Measurements from ENCODE around the gene SUMO3. TPM values are rescaled to one million over a fixed set of nuclear protein-coding genes. Genes with fewer than 3 reads are reported as not detected.
"Not testable (repeated sequence)": the region's sequence is repeated elsewhere in the genome, so short reads cannot be mapped to it uniquely, and the experiment has no call there.

SUMO3 gene
- total and polyA plus RNA-seq, 7 donors, result 38.6 to 86.6 (median 62.1) TPM

- DNase-seq (no peak), ATAC-seq (no peak)
- Histone ChIP-seq H3K27ac (no peak overlapping the region), H3K4me1 (peaks cover 9% of the 10 kb centered on the region), H3K4me3 (no peak overlapping the region), H3K27me3 (ENCODE audit: insufficient read depth in 3 of 3, low read length in 2 of 3) (no peaks in the 10 kb centered on the region), H3K9me3 (no peaks in the 10 kb centered on the region), H3K36me3 (ENCODE audit: insufficient read depth in 1 of 2, low read depth in 1 of 2) (no peaks in the 10 kb centered on the region)
- TF ChIP-seq, protein P1, sequence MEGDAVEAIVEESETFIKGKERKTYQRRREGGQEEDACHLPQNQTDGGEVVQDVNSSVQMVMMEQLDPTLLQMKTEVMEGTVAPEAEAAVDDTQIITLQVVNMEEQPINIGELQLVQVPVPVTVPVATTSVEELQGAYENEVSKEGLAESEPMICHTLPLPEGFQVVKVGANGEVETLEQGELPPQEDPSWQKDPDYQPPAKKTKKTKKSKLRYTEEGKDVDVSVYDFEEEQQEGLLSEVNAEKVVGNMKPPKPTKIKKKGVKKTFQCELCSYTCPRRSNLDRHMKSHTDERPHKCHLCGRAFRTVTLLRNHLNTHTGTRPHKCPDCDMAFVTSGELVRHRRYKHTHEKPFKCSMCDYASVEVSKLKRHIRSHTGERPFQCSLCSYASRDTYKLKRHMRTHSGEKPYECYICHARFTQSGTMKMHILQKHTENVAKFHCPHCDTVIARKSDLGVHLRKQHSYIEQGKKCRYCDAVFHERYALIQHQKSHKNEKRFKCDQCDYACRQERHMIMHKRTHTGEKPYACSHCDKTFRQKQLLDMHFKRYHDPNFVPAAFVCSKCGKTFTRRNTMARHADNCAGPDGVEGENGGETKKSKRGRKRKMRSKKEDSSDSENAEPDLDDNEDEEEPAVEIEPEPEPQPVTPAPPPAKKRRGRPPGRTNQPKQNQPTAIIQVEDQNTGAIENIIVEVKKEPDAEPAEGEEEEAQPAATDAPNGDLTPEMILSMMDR (IDR thresholded peaks at IDR 0.05), result no peak
- WGBS, 3 donors, result 81 to 82% (median 81%) methylated on average over 26 of the region's 26 CpGs
- intact Hi-C loops (cut with DNase I), result no loop called here
Observed at GRCh38 chr21:44834231-44834950, 16.5 kb upstream of the SUMO3 start.

- Histone ChIP-seq H3K27ac (no peak overlapping the region), H3K4me3 (no peak overlapping the region), H3K9me3 (peaks cover 2% of the 10 kb centered on the region), H3K4me1 (peaks cover 9% of the 10 kb centered on the region), H3K27me3 (ENCODE audit: insufficient read depth in 3 of 3, low read length in 2 of 3) (no peaks in the 10 kb centered on the region), H3K36me3 (ENCODE audit: insufficient read depth in 1 of 2, low read depth in 1 of 2) (no peaks in the 10 kb centered on the region)
- intact Hi-C loops (cut with DNase I), result no loop called here
- DNase-seq (no peak), ATAC-seq (no peak)
- TF ChIP-seq, protein P1 (IDR thresholded peaks at IDR 0.05), result no peak
- 74 to 82% (median 76%) methylated on average over 5 of the region's 5 CpGs for WGBS, 3 donors
Observed at GRCh38 chr21:44833663-44834062, 15.8 kb upstream of the SUMO3 start.

DNA sequence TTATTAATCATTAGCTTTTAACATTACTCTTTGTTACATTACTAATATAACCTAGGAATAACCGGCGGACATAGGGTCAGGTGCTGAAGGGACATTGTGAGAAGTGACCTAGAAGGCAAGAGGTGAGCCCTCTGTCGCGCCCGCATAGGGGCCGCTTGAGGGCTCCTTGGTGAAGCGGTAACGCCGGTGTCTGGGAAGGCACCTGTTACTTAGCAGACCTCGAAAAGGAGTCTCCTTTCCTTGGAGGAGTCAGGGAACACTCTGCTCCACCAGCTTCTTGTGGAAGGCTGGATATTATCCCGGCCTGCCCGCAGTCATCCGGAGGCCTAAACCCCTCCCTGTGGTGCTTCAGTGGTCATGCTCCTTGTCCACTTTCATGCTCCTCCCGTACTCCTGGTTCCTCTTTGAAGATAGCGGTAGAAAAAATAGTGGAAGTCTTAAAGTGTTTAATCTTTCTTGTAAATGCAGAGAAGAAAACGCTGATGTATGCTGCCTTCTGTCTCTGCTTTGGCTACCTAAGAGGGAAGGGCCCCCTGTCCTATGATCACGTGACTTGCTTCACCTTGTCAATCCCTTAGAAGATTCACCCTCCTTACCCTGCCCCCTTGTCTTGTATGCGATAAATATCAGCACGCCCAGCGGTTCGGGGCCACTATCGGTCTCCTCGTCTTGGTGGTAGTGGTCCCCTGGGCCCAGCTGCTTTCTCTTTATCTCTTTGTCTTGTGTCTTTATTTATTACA is 14.8 kb upstream of the SUMO3 start:
- H3K36me3 ChIP-seq (ENCODE audit: insufficient read depth in 1 of 2, low read depth in 1 of 2); ATAC-seq: not testable (repeated sequence)

GRCh38 chr21:44831227-44831860 is 13.5 kb upstream of the SUMO3 start:
- TF ChIP-seq, protein P1 (IDR thresholded peaks at IDR 0.05), result no peak
- DNase-seq (no peak), ATAC-seq (no peak)
- 62 to 72% (median 66%) methylated on average over 7 of the region's 7 CpGs for WGBS, 3 donors
- no peaks in the 10 kb centered on the region for H3K27me3 ChIP-seq (ENCODE audit: insufficient read depth in 3 of 3, low read length in 2 of 3)
- no peak overlapping the region for H3K27ac ChIP-seq
- no peaks in the 10 kb centered on the region for H3K4me1 ChIP-seq
- peaks cover 10% of the 10 kb centered on the region for H3K9me3 ChIP-seq
- intact Hi-C loops (cut with DNase I), result no loop called here
- no peak overlapping the region for H3K4me3 ChIP-seq
- H3K36me3 ChIP-seq (ENCODE audit: insufficient read depth in 1 of 2, low read depth in 1 of 2), result no peaks in the 10 kb centered on the region

More for the DNA sequence above, 14.8 kb upstream of the SUMO3 start:
- H3K4me3 ChIP-seq; H3K27me3 ChIP-seq (ENCODE audit: insufficient read depth in 3 of 3, low read length in 2 of 3); DNase-seq; intact Hi-C loops (cut with DNase I); H3K27ac ChIP-seq; H3K4me1 ChIP-seq: not testable (repeated sequence)
- peaks cover 10% of the 10 kb centered on the region for H3K9me3 ChIP-seq
- 82 to 87% (median 83%) methylated on average over 23 of the region's 23 CpGs for WGBS, 3 donors

- ATAC-seq (no peak), DNase-seq (no peak)
- no peaks in the 10 kb centered on the region for H3K4me1 ChIP-seq
- no peaks in the 10 kb centered on the region for H3K36me3 ChIP-seq (ENCODE audit: insufficient read depth in 1 of 2, low read depth in 1 of 2)
- TF ChIP-seq, protein P1 (IDR thresholded peaks at IDR 0.05), result no peak
- H3K4me3 ChIP-seq, result no peak overlapping the region
- no peak overlapping the region for H3K27ac ChIP-seq
- intact Hi-C loops (cut with DNase I), result no loop called here
- 52 to 61% (median 53%) methylated on average over 2 of the region's 2 CpGs for WGBS, 3 donors
- H3K9me3 ChIP-seq, result peaks cover 10% of the 10 kb centered on the region
- no peaks in the 10 kb centered on the region for H3K27me3 ChIP-seq (ENCODE audit: insufficient read depth in 3 of 3, low read length in 2 of 3)
Observed at GRCh38 chr21:44829507-44830092, 11.7 kb upstream of the SUMO3 start.

All from psoas muscle (tissue), 8 donors.